DND-41 (cell line): Measurements from ENCODE around the gene POP5.
"Not testable (repeated sequence)": the region's sequence is repeated elsewhere in the genome, so short reads cannot be mapped to it uniquely, and the experiment has no call there.

ENCODE experiments used
- ATAC-seq: fragments of 200-7000 bp; cut with Tn5 transposase; 3 replicates; pipeline ENCODE4 v1.9.1; 2021; ENCODE audit warnings: low read depth; ENCODE audit not compliant: insufficient read depth
- DNase-seq: peaks from one replicate; pipeline ENCODE4 v3.0.0-alpha.2; 2020
- H2AFZ ChIP-seq: 2 replicates; pipeline ENCODE4 v1.6.0; 2012; ENCODE audit warnings: low read depth, low read length
- H3K27ac ChIP-seq: 2 replicates; pipeline ENCODE4 v1.5.1; 2012; ENCODE audit warnings: low read length, inconsistent platforms
- H3K27me3 ChIP-seq: fragments of 200-600 bp; sonication (generic); 2 replicates; pipeline ENCODE4 v1.6.0; 2012; ENCODE audit warnings: low read length, mild to moderate bottlenecking, inconsistent platforms; ENCODE audit not compliant: insufficient read depth, poor library complexity
- H3K36me3 ChIP-seq: 2 replicates; pipeline ENCODE4 v1.5.1; 2012; ENCODE audit warnings: low read length, inconsistent platforms; ENCODE audit not compliant: insufficient read depth
- H3K4me1 ChIP-seq: 2 replicates; pipeline ENCODE4 v1.5.1; 2012; ENCODE audit warnings: mild to moderate bottlenecking, low read length; ENCODE audit not compliant: insufficient read depth
- H3K4me2 ChIP-seq: 2 replicates; pipeline ENCODE4 v1.6.0; 2012; ENCODE audit warnings: mild to moderate bottlenecking, moderate library complexity, low read length, inconsistent platforms; ENCODE audit not compliant: insufficient read depth
- H3K4me3 ChIP-seq, 2 experiments: fragments of 200-600 bp in 1 of 2; shearing (Covaris generic) in 1 of 2; 2 replicates each; pipeline ENCODE4 v1.5.1; 2012 to 2016; ENCODE audit warnings: inconsistent platforms in 2 of 2, low read length in 2 of 2, mild to moderate bottlenecking in 2 of 2, low read depth in 1 of 2, moderate library complexity in 1 of 2
- H3K79me2 ChIP-seq: 2 replicates; pipeline ENCODE4 v1.6.0; 2012; ENCODE audit warnings: low read length, inconsistent platforms; ENCODE audit not compliant: insufficient read depth
- H3K9ac ChIP-seq: 2 replicates; pipeline ENCODE4 v1.6.0; 2012; ENCODE audit warnings: low read depth, mild to moderate bottlenecking, inconsistent platforms, low read length, moderate library complexity
- H3K9me3 ChIP-seq: 2 replicates; pipeline ENCODE4 v1.5.1; 2012; ENCODE audit warnings: low read length, moderate library complexity, mild to moderate bottlenecking, inconsistent platforms; ENCODE audit not compliant: insufficient read depth, severe bottlenecking
- H4K20me1 ChIP-seq: 2 replicates; pipeline ENCODE4 v1.6.0; 2012; ENCODE audit warnings: low read length; ENCODE audit not compliant: insufficient read depth
- EZH2 ChIP-seq: IDR thresholded peaks from 3 replicates; pipeline ENCODE4 v1.6.1; 2012; ENCODE audit warnings: borderline replicate concordance, low read depth, mild to moderate bottlenecking, moderate library complexity, low read length, inconsistent platforms; ENCODE audit not compliant: severe bottlenecking
- TF ChIP-seq, protein P1 (sequence below): IDR thresholded peaks from 2 replicates; pipeline ENCODE4 v1.5.1; 2012; ENCODE audit warnings: borderline replicate concordance, low read length, moderate library complexity, mild to moderate bottlenecking; ENCODE audit not compliant: poor library complexity, severe bottlenecking; ENCODE audit errors: extremely low read depth

The POP5 gene

GRCh38 chr12:120614848-120615247 is 33.6 kb upstream of the POP5 start:
- H3K4me2 ChIP-seq: no peak overlapping the region
- no peak for DNase-seq
- H3K9me3 ChIP-seq: no peaks in the 10 kb centered on the region
- H2AFZ ChIP-seq: no peak overlapping the region
- H3K27ac ChIP-seq: no peak overlapping the region
- H3K27me3 ChIP-seq: peaks cover 6% of the 10 kb centered on the region
- H3K9ac ChIP-seq: no peak overlapping the region
- H4K20me1 ChIP-seq: no peaks in the 10 kb centered on the region
- no peaks in the 10 kb centered on the region for H3K79me2 ChIP-seq
- no peaks in the 10 kb centered on the region for H3K4me1 ChIP-seq
- H3K36me3 ChIP-seq: no peaks in the 10 kb centered on the region
- no peak overlapping the region for H3K4me3 ChIP-seq
- TF ChIP-seq EZH2: no peak
- TF ChIP-seq, protein P1, sequence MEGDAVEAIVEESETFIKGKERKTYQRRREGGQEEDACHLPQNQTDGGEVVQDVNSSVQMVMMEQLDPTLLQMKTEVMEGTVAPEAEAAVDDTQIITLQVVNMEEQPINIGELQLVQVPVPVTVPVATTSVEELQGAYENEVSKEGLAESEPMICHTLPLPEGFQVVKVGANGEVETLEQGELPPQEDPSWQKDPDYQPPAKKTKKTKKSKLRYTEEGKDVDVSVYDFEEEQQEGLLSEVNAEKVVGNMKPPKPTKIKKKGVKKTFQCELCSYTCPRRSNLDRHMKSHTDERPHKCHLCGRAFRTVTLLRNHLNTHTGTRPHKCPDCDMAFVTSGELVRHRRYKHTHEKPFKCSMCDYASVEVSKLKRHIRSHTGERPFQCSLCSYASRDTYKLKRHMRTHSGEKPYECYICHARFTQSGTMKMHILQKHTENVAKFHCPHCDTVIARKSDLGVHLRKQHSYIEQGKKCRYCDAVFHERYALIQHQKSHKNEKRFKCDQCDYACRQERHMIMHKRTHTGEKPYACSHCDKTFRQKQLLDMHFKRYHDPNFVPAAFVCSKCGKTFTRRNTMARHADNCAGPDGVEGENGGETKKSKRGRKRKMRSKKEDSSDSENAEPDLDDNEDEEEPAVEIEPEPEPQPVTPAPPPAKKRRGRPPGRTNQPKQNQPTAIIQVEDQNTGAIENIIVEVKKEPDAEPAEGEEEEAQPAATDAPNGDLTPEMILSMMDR: no peak
- no peak for ATAC-seq

DNA sequence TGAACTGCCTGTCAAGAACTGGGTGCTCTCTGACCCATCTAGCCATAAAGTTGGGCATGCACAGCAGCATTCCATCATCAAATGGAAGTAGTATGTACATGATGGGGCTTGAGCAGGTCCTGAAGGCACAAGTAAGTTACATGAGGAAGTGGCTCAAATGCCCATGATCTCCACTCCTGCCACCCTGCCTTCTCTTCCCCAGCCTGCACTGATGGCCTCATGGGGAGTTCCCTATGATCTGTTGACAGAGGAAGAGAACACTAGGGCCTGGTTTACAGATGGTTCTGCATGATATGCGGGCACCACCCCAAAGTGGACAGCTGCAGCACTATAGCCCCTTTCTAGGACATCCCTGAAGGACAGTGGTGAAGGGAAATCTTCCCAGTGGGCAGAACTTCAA is 30.3 kb upstream of the POP5 start:
- not testable (repeated sequence) for H3K36me3 ChIP-seq, H4K20me1 ChIP-seq, H3K79me2 ChIP-seq, H3K9ac ChIP-seq, H2AFZ ChIP-seq, H3K4me3 ChIP-seq, ATAC-seq, H3K27ac ChIP-seq, H3K9me3 ChIP-seq, H3K4me1 ChIP-seq, DNase-seq, H3K27me3 ChIP-seq, H3K4me2 ChIP-seq

DNA sequence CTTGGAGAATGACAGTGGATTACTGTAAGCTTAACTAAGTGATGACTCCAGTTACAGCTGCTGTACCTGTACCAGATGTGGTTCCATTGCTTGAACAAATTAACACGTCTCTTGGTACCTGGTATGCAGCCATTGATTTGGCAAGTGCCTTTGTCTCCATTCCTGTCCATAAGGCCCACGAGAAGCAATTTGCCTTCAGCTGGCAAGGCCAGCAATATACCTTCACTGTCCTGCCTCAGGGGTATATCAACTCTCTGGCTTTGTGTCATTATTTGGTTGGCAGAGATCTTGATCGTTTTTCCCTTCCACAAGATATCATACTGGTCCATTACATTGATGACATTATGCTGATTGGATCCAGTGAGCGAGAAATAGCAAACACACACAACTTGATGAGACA is 29.4 kb upstream of the POP5 start:
- Histone ChIP-seq H3K4me1 (no peaks in the 10 kb centered on the region), H3K36me3 (no peaks in the 10 kb centered on the region), H3K9me3 (no peaks in the 10 kb centered on the region), H2AFZ (no peak overlapping the region), H3K4me2 (no peak overlapping the region), H3K79me2 (no peaks in the 10 kb centered on the region), H3K4me3 (no peak overlapping the region), H4K20me1 (no peaks in the 10 kb centered on the region), H3K27me3 (peaks cover 7% of the 10 kb centered on the region), H3K27ac (no peak overlapping the region), H3K9ac (no peak overlapping the region)
- TF ChIP-seq, protein P1: no peak
- no peak for TF ChIP-seq EZH2
- no peak for ATAC-seq
- no peak for DNase-seq

GRCh38 chr12:120602416-120602815 is 21.2 kb upstream of the POP5 start:
- not testable (repeated sequence) for H3K36me3 ChIP-seq, H3K9me3 ChIP-seq, H3K27me3 ChIP-seq, H3K79me2 ChIP-seq, ATAC-seq, H3K4me1 ChIP-seq, H3K4me3 ChIP-seq, H3K4me2 ChIP-seq, DNase-seq, H2AFZ ChIP-seq, H4K20me1 ChIP-seq, H3K9ac ChIP-seq, H3K27ac ChIP-seq
